Fibroblast of peridontal ligament (primary cell): ENCODE measurements around the gene TMEM256.
A peak's percentile ranks its signal among the peaks of the same experiment; 100 is the strongest.

Source experiments
- DNase-seq: peaks from one replicate; pipeline ENCODE4 v3.0.0-alpha.2; 2010; ENCODE audit errors: extremely low read depth

The TMEM256 gene

GRCh38 chr17:7408252-7408727 lies 4.4 kb upstream of the TMEM256 start:
- DNase-seq = no peak

GRCh38 chr17:7407485-7408251 lies 3.8 kb upstream of the TMEM256 start, which contains the start of gene NLGN2:
Gene NLGN2, plus strand, starts transcription at chr17:7407845. Its CDS starts 411 bp downstream, at chr17:7408256.
- no peak for DNase-seq

- DNase-seq = no peak
Measured at GRCh38 chr17:7407082-7407481, 3.2 kb upstream of the TMEM256 start.

GRCh38 chr17:7406235-7406825 lies 2.4 kb upstream of the TMEM256 start:
- no peak for DNase-seq

GRCh38 chr17:7405350-7406234 lies 1.7 kb upstream of the TMEM256 start:
- DNase-seq = no peak

- peak; percentile 13 for DNase-seq
Measured at GRCh38 chr17:7404737-7405349, 946 bp upstream of the TMEM256 start.

- DNase-seq = no peak
Measured at GRCh38 chr17:7403727-7403976, 245 bp downstream of the TMEM256 start.

- no peak for DNase-seq
Measured at GRCh38 chr17:7403043-7403726, 712 bp downstream of the TMEM256 start.

- no peak for DNase-seq
Measured at GRCh38 chr17:7398612-7399011, 5.3 kb downstream of the TMEM256 start.

- DNase-seq = no peak
Measured at GRCh38 chr17:7396147-7396546, 7.8 kb downstream of the TMEM256 start.

- DNase-seq = peak; percentile 76
Measured at GRCh38 chr17:7394452-7395191, 9.3 kb downstream of the TMEM256 start, which contains the start of gene PLSCR3. Gene PLSCR3, minus strand, starts transcription at chr17:7394525. Its CDS starts 415 bp downstream, at chr17:7394110.

GRCh38 chr17:7393613-7394451 lies 10.1 kb downstream of the TMEM256 start:
- no peak for DNase-seq

- DNase-seq = no peak
Measured at GRCh38 chr17:7392696-7393612, 10.9 kb downstream of the TMEM256 start.

GRCh38 chr17:7391307-7391706 lies 12.6 kb downstream of the TMEM256 start:
- DNase-seq = no peak

- no peak for DNase-seq
Measured at GRCh38 chr17:7389924-7390910, 13.7 kb downstream of the TMEM256 start.

- no peak for DNase-seq
Measured at GRCh38 chr17:7388856-7389255, 15.0 kb downstream of the TMEM256 start.

- DNase-seq = no peak
Measured at GRCh38 chr17:7384489-7385081, 19.3 kb downstream of the TMEM256 start.
